ENCODE results near the gene AP2M1. TPM values are rescaled to one million over a fixed set of nuclear protein-coding genes. Genes with fewer than 3 reads are reported as not detected.

AP2M1 gene
- polyA plus RNA-seq, 1 donor from 2014 or later = 551 TPM

DNA sequence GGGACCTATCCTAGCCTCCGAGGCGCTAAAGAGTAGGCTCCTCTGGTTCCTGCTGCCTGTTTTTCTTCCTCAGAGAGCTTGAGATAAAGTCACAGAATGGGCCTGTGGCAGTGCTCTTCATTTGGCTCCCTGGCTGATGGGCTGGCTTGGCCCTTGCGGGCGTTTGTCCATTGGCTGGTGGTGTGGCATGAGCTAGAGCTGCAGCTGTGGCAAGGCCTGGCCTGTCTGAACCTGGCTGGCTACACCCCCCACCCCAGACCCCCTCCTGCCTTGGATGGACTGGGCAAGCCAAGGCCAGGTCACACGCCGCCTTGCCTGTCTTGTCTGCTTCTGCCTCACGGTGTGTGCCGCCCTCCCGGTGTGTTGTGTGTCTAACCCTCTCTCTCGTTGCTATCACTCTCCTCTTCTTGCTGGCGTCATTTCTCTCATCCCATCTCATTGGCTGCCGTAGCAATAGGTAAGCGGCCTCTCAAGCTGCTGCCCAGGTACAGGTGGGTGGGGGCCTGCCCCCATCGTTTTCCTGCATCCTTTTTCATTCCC, 3.2 kb downstream of the AP2M1 start:
- H3K9ac ChIP-seq (ENCODE audit: low read length) = no peak overlapping the region
- no peaks in the 10 kb centered on the region for H3F3A ChIP-seq (ENCODE audit: insufficient read depth, low read length, poor library complexity, severe bottlenecking)
- peaks cover 6% of the 10 kb centered on the region for H4K20me1 ChIP-seq (ENCODE audit: insufficient read depth)
- H2AFZ ChIP-seq (ENCODE audit: low read depth, low read length) = no peak overlapping the region
- peak overlapping the region; percentile 100 for H3K4me3 ChIP-seq (ENCODE audit: low read length)
- no peaks in the 10 kb centered on the region for H3K9me2 ChIP-seq (ENCODE audit: insufficient read depth, low read length)
- TF ChIP-seq, protein P1, sequence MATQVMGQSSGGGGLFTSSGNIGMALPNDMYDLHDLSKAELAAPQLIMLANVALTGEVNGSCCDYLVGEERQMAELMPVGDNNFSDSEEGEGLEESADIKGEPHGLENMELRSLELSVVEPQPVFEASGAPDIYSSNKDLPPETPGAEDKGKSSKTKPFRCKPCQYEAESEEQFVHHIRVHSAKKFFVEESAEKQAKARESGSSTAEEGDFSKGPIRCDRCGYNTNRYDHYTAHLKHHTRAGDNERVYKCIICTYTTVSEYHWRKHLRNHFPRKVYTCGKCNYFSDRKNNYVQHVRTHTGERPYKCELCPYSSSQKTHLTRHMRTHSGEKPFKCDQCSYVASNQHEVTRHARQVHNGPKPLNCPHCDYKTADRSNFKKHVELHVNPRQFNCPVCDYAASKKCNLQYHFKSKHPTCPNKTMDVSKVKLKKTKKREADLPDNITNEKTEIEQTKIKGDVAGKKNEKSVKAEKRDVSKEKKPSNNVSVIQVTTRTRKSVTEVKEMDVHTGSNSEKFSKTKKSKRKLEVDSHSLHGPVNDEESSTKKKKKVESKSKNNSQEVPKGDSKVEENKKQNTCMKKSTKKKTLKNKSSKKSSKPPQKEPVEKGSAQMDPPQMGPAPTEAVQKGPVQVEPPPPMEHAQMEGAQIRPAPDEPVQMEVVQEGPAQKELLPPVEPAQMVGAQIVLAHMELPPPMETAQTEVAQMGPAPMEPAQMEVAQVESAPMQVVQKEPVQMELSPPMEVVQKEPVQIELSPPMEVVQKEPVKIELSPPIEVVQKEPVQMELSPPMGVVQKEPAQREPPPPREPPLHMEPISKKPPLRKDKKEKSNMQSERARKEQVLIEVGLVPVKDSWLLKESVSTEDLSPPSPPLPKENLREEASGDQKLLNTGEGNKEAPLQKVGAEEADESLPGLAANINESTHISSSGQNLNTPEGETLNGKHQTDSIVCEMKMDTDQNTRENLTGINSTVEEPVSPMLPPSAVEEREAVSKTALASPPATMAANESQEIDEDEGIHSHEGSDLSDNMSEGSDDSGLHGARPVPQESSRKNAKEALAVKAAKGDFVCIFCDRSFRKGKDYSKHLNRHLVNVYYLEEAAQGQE (IDR thresholded peaks at IDR 0.05; ENCODE audit: borderline replicate concordance) = no peak
- no peak overlapping the region for H3K27ac ChIP-seq (ENCODE audit: low read length)
- no peak overlapping the region for H3K4me2 ChIP-seq (ENCODE audit: low read length)
- H3K79me2 ChIP-seq (replicated peaks; ENCODE audit: insufficient read depth, low read length) = peaks cover 33% of the 10 kb centered on the region
- H3K27me3 ChIP-seq (ENCODE audit: insufficient read depth, low read depth, low read length) = no peaks in the 10 kb centered on the region
- H3K36me3 ChIP-seq (ENCODE audit: insufficient read depth, low read length) = peaks cover 11% of the 10 kb centered on the region
- no peaks in the 10 kb centered on the region for H3K9me3 ChIP-seq (ENCODE audit: low read length)

DNA sequence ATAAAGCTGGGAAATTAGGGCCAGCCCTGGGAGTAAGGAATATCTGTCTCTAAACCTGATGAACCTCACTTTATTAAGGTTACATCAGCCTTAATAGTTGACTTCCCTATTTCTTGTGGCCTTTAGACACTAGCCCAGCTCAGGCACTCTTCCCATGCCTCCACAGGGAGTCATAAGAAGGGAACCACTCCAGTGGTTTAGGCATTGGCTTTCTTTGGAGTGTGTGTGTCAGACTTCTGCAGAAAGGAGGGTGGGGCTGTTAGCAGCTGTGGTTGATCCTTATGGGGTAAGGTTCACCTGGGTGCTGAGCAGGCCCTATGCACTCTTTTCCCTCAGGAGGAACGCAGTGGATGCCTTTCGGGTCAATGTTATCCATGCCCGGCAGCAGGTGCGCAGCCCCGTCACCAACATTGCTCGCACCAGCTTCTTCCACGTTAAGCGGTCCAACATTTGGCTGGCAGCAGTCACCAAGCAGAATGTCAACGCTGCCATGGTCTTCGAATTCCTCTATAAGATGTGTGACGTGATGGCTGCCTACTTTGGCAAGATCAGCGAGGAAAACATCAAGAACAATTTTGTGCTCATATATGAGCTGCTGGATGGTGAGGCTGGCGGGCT, 4.0 kb downstream of the AP2M1 start:
- Histone ChIP-seq H3K9me3 (ENCODE audit: low read length) (no peaks in the 10 kb centered on the region), H3F3A (ENCODE audit: insufficient read depth, low read length, poor library complexity, severe bottlenecking) (no peaks in the 10 kb centered on the region), H3K27me3 (ENCODE audit: insufficient read depth, low read depth, low read length) (no peaks in the 10 kb centered on the region), H4K20me1 (ENCODE audit: insufficient read depth) (peaks cover 6% of the 10 kb centered on the region), H3K4me3 (ENCODE audit: low read length) (no peak overlapping the region), H3K9me2 (ENCODE audit: insufficient read depth, low read length) (no peaks in the 10 kb centered on the region), H3K4me2 (ENCODE audit: low read length) (no peak overlapping the region), H3K79me2 (replicated peaks; ENCODE audit: insufficient read depth, low read length) (peaks cover 33% of the 10 kb centered on the region), H2AFZ (ENCODE audit: low read depth, low read length) (no peak overlapping the region), H3K36me3 (ENCODE audit: insufficient read depth, low read length) (peaks cover 11% of the 10 kb centered on the region), H3K9ac (ENCODE audit: low read length) (no peak overlapping the region), H3K27ac (ENCODE audit: low read length) (no peak overlapping the region)
- TF ChIP-seq SMC3 (conservative IDR thresholded peaks at IDR 0.05; ENCODE audit: poor library complexity) = no peak
- TF ChIP-seq EZH2 (IDR thresholded peaks at IDR 0.05; ENCODE audit: borderline replicate concordance, insufficient read depth, low read length, poor library complexity, severe bottlenecking) = no peak
- no peak for TF ChIP-seq TAF1 (IDR thresholded peaks at IDR 0.05; ENCODE audit: low read depth)
- no peak for TF ChIP-seq POLR2AphosphoS5 (IDR thresholded peaks at IDR 0.05)
- no peak for TF ChIP-seq EP300 (conservative IDR thresholded peaks at IDR 0.05; ENCODE audit: poor library complexity, severe bottlenecking)
- TF ChIP-seq, protein P1 (IDR thresholded peaks at IDR 0.05; ENCODE audit: borderline replicate concordance) = no peak
- TF ChIP-seq RAD21 (conservative IDR thresholded peaks at IDR 0.05) = no peak
- TF ChIP-seq, protein P2, sequence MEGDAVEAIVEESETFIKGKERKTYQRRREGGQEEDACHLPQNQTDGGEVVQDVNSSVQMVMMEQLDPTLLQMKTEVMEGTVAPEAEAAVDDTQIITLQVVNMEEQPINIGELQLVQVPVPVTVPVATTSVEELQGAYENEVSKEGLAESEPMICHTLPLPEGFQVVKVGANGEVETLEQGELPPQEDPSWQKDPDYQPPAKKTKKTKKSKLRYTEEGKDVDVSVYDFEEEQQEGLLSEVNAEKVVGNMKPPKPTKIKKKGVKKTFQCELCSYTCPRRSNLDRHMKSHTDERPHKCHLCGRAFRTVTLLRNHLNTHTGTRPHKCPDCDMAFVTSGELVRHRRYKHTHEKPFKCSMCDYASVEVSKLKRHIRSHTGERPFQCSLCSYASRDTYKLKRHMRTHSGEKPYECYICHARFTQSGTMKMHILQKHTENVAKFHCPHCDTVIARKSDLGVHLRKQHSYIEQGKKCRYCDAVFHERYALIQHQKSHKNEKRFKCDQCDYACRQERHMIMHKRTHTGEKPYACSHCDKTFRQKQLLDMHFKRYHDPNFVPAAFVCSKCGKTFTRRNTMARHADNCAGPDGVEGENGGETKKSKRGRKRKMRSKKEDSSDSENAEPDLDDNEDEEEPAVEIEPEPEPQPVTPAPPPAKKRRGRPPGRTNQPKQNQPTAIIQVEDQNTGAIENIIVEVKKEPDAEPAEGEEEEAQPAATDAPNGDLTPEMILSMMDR (IDR thresholded peaks at IDR 0.05; ENCODE audit: poor library complexity, severe bottlenecking) = no peak
- no peak for TF ChIP-seq MXI1 (conservative IDR thresholded peaks at IDR 0.05; ENCODE audit: poor library complexity, severe bottlenecking)
